Gastrocnemius medialis (tissue), 4 donors: Measurements from ENCODE around the gene TMEM8B.

Experiments used
- CTCF ChIP-seq, 5 experiments: fragments of 450-650 bp in 3 of 5; fragments of 200-600 bp in 2 of 5; sonication (generic) in 2 of 5; IDR thresholded peaks in 4 of 5; conservative IDR thresholded peaks in 1 of 5; 1 replicate in 4 of 5; 2 replicates in 1 of 5; pipeline ENCODE4 v1.5.1; 2016 to 2019; ENCODE audit warnings: antibody characterized with exemption in 5 of 5, mild to moderate bottlenecking in 3 of 5, moderate library complexity in 3 of 5
- POLR2A ChIP-seq, 2 donors: fragments of 450-650 bp; IDR thresholded peaks; one replicate each; pipeline ENCODE4 v1.6.1; 2017; ENCODE audit warnings: antibody characterized with exemption in 2 of 2, mild to moderate bottlenecking in 2 of 2, moderate library complexity in 2 of 2

GRCh38 chr9:35798658-35799374 lies 30.2 kb upstream of the TMEM8B start:
- TF ChIP-seq POLR2A (IDR thresholded peaks at IDR 0.05) (no peak), CTCF (IDR thresholded peaks at IDR 0.05 in 4 of 5, conservative IDR thresholded peaks at IDR 0.05 in 1 of 5) (no peak)
